SU-DHL-6 (cell line): ENCODE data around the gene SDF2L1.

Source experiments
- CTCF ChIP-seq: fragments of 200-600 bp; sonication (generic); IDR thresholded peaks from one replicate; pipeline ENCODE4 v1.5.1; 2017; ENCODE audit warnings: antibody characterized with exemption, mild to moderate bottlenecking, low read length, moderate library complexity; ENCODE audit not compliant: insufficient read depth, poor library complexity, severe bottlenecking
- EZH2phosphoT487 ChIP-seq: fragments of 200-600 bp; sonication (generic), shearing (Covaris generic); conservative IDR thresholded peaks from 2 replicates; pipeline ENCODE4 v1.6.1; 2018; ENCODE audit warnings: mild to moderate bottlenecking, antibody characterized with exemption, low read length, moderate library complexity, mixed read lengths

- no peak for TF ChIP-seq CTCF
- TF ChIP-seq EZH2phosphoT487 = no peak
Observed at GRCh38 chr22:21611210-21611977, 30.7 kb upstream of the SDF2L1 start.
